Liver (tissue), 9 donors: ENCODE results near the gene DMD. TPM values are rescaled to one million over a fixed set of nuclear protein-coding genes. Genes with fewer than 3 reads are reported as not detected.
A peak's percentile ranks its signal among the peaks of the same experiment; 100 is the strongest.

Experiments used
- DNase-seq: peaks from one replicate; pipeline ENCODE4 v3.0.0-alpha.2; 2017; ENCODE audit warnings: low spot score
- H3K27ac ChIP-seq, 2 donors: one replicate each; pipeline ENCODE4 v1.7.0; 2013; ENCODE audit warnings: inconsistent platforms in 2 of 2, low read length in 2 of 2, control low read depth in 1 of 2, low read depth in 1 of 2, mild to moderate bottlenecking in 1 of 2
- H3K27me3 ChIP-seq, 4 donors: one replicate each; pipeline versions ENCODE4 v1.6.1 to v1.7.0; 2013; ENCODE audit warnings: low read length in 3 of 4, inconsistent platforms in 1 of 4, mild to moderate bottlenecking in 1 of 4, moderate library complexity in 1 of 4; ENCODE audit not compliant: control insufficient read depth in 4 of 4, insufficient read depth in 4 of 4
- H3K36me3 ChIP-seq, 4 donors: one replicate each; pipeline versions ENCODE4 v1.6.1 to v1.7.0; 2013; ENCODE audit warnings: low read length in 3 of 4, mild to moderate bottlenecking in 3 of 4, low read depth in 1 of 4, moderate library complexity in 1 of 4; ENCODE audit not compliant: control insufficient read depth in 4 of 4, insufficient read depth in 3 of 4
- H3K4me1 ChIP-seq, 4 donors: one replicate each; pipeline versions ENCODE4 v1.6.1 to v1.7.0; 2013; ENCODE audit warnings: low read length in 3 of 4, mild to moderate bottlenecking in 3 of 4, moderate library complexity in 1 of 4; ENCODE audit not compliant: control insufficient read depth in 4 of 4, insufficient read depth in 4 of 4
- H3K4me3 ChIP-seq, 3 donors: one replicate each; pipeline versions ENCODE4 v1.6.1 to v1.7.0; 2013; ENCODE audit warnings: low read length in 3 of 3, control low read depth in 1 of 3, low read depth in 1 of 3, mild to moderate bottlenecking in 1 of 3
- H3K9ac ChIP-seq, 2 donors: one replicate each; pipeline ENCODE4 v1.7.0; 2013; ENCODE audit warnings: low read length in 2 of 2, mild to moderate bottlenecking in 2 of 2, moderate library complexity in 2 of 2, control low read depth in 1 of 2, low read depth in 1 of 2
- H3K9me3 ChIP-seq, 4 donors: one replicate each; pipeline versions ENCODE4 v1.6.1 to v1.7.0; 2013; ENCODE audit warnings: low read length in 3 of 4; ENCODE audit not compliant: control insufficient read depth in 4 of 4
- ATF3 ChIP-seq: IDR thresholded peaks from 2 replicates; pipeline ENCODE4 v1.6.1; 2016; ENCODE audit warnings: antibody characterized with exemption
- EGR1 ChIP-seq, 2 donors: IDR thresholded peaks; 2 replicates each; pipeline ENCODE4 v1.6.1; 2016 to 2018; ENCODE audit warnings: antibody characterized with exemption in 2 of 2, low read depth in 2 of 2
- FOXA1 ChIP-seq: IDR thresholded peaks from 2 replicates; pipeline ENCODE4 v1.6.1; 2016; ENCODE audit warnings: antibody characterized with exemption
- FOXA2 ChIP-seq: IDR thresholded peaks from 2 replicates; pipeline ENCODE4 v1.6.1; 2016; ENCODE audit warnings: antibody characterized with exemption
- GABPA ChIP-seq, 2 donors: IDR thresholded peaks in 1 of 2; conservative IDR thresholded peaks in 1 of 2; 2 replicates each; pipeline ENCODE4 v1.6.1; 2016; ENCODE audit warnings: antibody characterized with exemption in 2 of 2, mild to moderate bottlenecking in 1 of 2, moderate library complexity in 1 of 2
- HNF4A ChIP-seq, 2 donors: conservative IDR thresholded peaks; 2 replicates each; pipeline ENCODE4 v1.6.1; 2016; ENCODE audit warnings: antibody characterized with exemption in 2 of 2, mild to moderate bottlenecking in 2 of 2
- HNF4G ChIP-seq: IDR thresholded peaks from 2 replicates; pipeline ENCODE4 v1.6.1; 2016; ENCODE audit warnings: antibody characterized with exemption
- JUND ChIP-seq, 2 donors: IDR thresholded peaks; 2 replicates each; pipeline ENCODE4 v1.6.1; 2016; ENCODE audit warnings: antibody characterized with exemption in 2 of 2
- NR2F2 ChIP-seq: IDR thresholded peaks from 2 replicates; pipeline ENCODE4 v1.6.1; 2016; ENCODE audit warnings: antibody characterized with exemption
- RAD21 ChIP-seq, 2 donors: IDR thresholded peaks; 2 replicates each; pipeline ENCODE4 v1.6.1; 2016; ENCODE audit warnings: antibody characterized with exemption in 2 of 2, mild to moderate bottlenecking in 2 of 2
- RXRA ChIP-seq, 2 donors: IDR thresholded peaks; 2 replicates each; pipeline ENCODE4 v1.6.1; 2017 to 2018; ENCODE audit warnings: antibody characterized with exemption in 2 of 2, mild to moderate bottlenecking in 1 of 2
- SP1 ChIP-seq: IDR thresholded peaks from 2 replicates; pipeline ENCODE4 v1.6.1; 2018; ENCODE audit warnings: antibody characterized with exemption, mild to moderate bottlenecking
- TAF1 ChIP-seq: conservative IDR thresholded peaks from 2 replicates; pipeline ENCODE4 v1.6.1; 2016; ENCODE audit warnings: antibody characterized with exemption, mild to moderate bottlenecking
- YY1 ChIP-seq: IDR thresholded peaks from 2 replicates; pipeline ENCODE4 v1.6.1; 2016; ENCODE audit warnings: antibody characterized with exemption, mild to moderate bottlenecking
- WGBS: extraction: QIAGEN DNeasy Blood & Tissue Kit; methylation state at CpG from one replicate; pipeline ENCODE4 v1.1.7; 2013; 5-methylcytosine and 5-hydroxymethylcytosine counted together
- polyA plus RNA-seq, 2 donors: library from polyadenylated mRNA; stranded (reverse) in 1 of 2; unstranded in 1 of 2; fragments of 200-250 nt in 1 of 2; fragments of >200 nt in 1 of 2; fragmentation: Nextera tagmentation in 1 of 2; extraction: Ambion mirVana in 1 of 2; gene quantifications; one replicate each; pipeline versions ENCODE4 v1.2.1 to v1.2.3, GENCODE V29; 2013 to 2015
- total RNA-seq, 2 donors: library from RNA; depleted of rRNA; stranded (reverse); fragments of >200 nt; gene quantifications; one replicate each; pipeline ENCODE4 v1.2.3, GENCODE V29; 2014
- TF ChIP-seq, protein P1 (sequence below): IDR thresholded peaks from 2 replicates; pipeline ENCODE4 v1.6.1; 2016; ENCODE audit warnings: antibody characterized with exemption, mild to moderate bottlenecking
- TF ChIP-seq, protein P2 (sequence below): IDR thresholded peaks from 2 replicates; pipeline ENCODE4 v1.6.1; 2016; ENCODE audit warnings: antibody characterized with exemption
- TF ChIP-seq, protein P3 (sequence below): IDR thresholded peaks from 2 replicates; pipeline ENCODE4 v1.6.1; 2016; ENCODE audit warnings: antibody characterized with exemption
- TF ChIP-seq, protein P4 (sequence below): fragments of 150-350 bp; IDR thresholded peaks from 2 replicates; pipeline ENCODE4 v1.5.1; 2017; ENCODE audit warnings: improper control_type of control experiment, low read depth, low read length; ENCODE audit not compliant: missing input control
- donor health status: healthy.
- donor health status: healthy.
- donor health status: healthy.
- donor health status: healthy.
- donor health status: healthy.

Gene DMD
- total and polyA plus RNA-seq, 4 donors: 14.6 to 61.9 (median 23.9) TPM

DNA sequence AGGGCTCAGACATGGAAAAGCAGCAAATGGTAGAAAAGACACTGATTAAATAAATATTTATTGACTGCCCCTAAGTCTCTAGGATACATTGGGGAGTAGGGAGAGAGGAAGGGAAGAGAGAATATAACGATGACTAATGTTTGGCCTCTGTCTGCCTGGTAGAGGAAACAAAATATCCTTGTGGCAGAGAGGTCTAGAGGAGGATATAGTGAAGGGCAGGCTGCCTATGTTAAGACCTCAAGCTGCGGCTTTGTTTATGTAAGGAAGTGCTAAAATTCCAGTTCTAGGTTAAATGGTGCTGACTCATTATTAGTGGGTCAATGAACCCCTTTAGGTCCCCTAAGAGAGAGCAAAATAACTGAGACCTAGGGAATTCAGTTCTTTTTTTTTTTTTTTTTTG lies 1712.2 kb downstream of the DMD start:
- whole genome bisulfite sequencing: 70% methylated on average over 2 of the region's 2 CpGs
- no peak for DNase-seq

GRCh38 chrX:31497086-31497485 lies 1714.3 kb downstream of the DMD start:
- no peaks in the 10 kb centered on the region for H3K27me3 ChIP-seq
- no peak for DNase-seq
- no peaks in the 10 kb centered on the region for H3K36me3 ChIP-seq
- H3K27ac ChIP-seq: no peak overlapping the region
- no peaks in the 10 kb centered on the region for H3K4me1 ChIP-seq
- no peak overlapping the region for H3K4me3 ChIP-seq
- 86% methylated on average over 3 of the region's 3 CpGs for WGBS
- H3K9me3 ChIP-seq: no peaks in the 10 kb centered on the region
- TF ChIP-seq HNF4A (conservative IDR thresholded peaks at IDR 0.05) (no peak), NR2F2 (no peak), GABPA (IDR thresholded peaks at IDR 0.05 in 1 of 2, conservative IDR thresholded peaks at IDR 0.05 in 1 of 2) (no peak), JUND (IDR thresholded peaks at IDR 0.05) (no peak), RAD21 (IDR thresholded peaks at IDR 0.05) (no peak), ATF3 (no peak), FOXA1 (no peak), HNF4G (no peak), SP1 (no peak), RXRA (IDR thresholded peaks at IDR 0.05) (no peak), TAF1 (no peak), EGR1 (IDR thresholded peaks at IDR 0.05; ENCODE audit: low read depth in 2 of 2) (no peak), FOXA2 (no peak), YY1 (no peak)
- TF ChIP-seq, protein P1, sequence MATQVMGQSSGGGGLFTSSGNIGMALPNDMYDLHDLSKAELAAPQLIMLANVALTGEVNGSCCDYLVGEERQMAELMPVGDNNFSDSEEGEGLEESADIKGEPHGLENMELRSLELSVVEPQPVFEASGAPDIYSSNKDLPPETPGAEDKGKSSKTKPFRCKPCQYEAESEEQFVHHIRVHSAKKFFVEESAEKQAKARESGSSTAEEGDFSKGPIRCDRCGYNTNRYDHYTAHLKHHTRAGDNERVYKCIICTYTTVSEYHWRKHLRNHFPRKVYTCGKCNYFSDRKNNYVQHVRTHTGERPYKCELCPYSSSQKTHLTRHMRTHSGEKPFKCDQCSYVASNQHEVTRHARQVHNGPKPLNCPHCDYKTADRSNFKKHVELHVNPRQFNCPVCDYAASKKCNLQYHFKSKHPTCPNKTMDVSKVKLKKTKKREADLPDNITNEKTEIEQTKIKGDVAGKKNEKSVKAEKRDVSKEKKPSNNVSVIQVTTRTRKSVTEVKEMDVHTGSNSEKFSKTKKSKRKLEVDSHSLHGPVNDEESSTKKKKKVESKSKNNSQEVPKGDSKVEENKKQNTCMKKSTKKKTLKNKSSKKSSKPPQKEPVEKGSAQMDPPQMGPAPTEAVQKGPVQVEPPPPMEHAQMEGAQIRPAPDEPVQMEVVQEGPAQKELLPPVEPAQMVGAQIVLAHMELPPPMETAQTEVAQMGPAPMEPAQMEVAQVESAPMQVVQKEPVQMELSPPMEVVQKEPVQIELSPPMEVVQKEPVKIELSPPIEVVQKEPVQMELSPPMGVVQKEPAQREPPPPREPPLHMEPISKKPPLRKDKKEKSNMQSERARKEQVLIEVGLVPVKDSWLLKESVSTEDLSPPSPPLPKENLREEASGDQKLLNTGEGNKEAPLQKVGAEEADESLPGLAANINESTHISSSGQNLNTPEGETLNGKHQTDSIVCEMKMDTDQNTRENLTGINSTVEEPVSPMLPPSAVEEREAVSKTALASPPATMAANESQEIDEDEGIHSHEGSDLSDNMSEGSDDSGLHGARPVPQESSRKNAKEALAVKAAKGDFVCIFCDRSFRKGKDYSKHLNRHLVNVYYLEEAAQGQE: no peak
- TF ChIP-seq, protein P2, sequence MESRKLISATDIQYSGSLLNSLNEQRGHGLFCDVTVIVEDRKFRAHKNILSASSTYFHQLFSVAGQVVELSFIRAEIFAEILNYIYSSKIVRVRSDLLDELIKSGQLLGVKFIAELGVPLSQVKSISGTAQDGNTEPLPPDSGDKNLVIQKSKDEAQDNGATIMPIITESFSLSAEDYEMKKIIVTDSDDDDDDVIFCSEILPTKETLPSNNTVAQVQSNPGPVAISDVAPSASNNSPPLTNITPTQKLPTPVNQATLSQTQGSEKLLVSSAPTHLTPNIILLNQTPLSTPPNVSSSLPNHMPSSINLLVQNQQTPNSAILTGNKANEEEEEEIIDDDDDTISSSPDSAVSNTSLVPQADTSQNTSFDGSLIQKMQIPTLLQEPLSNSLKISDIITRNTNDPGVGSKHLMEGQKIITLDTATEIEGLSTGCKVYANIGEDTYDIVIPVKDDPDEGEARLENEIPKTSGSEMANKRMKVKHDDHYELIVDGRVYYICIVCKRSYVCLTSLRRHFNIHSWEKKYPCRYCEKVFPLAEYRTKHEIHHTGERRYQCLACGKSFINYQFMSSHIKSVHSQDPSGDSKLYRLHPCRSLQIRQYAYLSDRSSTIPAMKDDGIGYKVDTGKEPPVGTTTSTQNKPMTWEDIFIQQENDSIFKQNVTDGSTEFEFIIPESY: no peak
- TF ChIP-seq, protein P3, sequence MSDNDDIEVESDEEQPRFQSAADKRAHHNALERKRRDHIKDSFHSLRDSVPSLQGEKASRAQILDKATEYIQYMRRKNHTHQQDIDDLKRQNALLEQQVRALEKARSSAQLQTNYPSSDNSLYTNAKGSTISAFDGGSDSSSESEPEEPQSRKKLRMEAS: no peak
- TF ChIP-seq, protein P4, sequence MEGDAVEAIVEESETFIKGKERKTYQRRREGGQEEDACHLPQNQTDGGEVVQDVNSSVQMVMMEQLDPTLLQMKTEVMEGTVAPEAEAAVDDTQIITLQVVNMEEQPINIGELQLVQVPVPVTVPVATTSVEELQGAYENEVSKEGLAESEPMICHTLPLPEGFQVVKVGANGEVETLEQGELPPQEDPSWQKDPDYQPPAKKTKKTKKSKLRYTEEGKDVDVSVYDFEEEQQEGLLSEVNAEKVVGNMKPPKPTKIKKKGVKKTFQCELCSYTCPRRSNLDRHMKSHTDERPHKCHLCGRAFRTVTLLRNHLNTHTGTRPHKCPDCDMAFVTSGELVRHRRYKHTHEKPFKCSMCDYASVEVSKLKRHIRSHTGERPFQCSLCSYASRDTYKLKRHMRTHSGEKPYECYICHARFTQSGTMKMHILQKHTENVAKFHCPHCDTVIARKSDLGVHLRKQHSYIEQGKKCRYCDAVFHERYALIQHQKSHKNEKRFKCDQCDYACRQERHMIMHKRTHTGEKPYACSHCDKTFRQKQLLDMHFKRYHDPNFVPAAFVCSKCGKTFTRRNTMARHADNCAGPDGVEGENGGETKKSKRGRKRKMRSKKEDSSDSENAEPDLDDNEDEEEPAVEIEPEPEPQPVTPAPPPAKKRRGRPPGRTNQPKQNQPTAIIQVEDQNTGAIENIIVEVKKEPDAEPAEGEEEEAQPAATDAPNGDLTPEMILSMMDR: no peak
- no peak overlapping the region for H3K9ac ChIP-seq

More for the DNA sequence above, 1712.2 kb downstream of the DMD start:
- H3K4me1 ChIP-seq: no peaks in the 10 kb centered on the region
- H3K9me3 ChIP-seq: no peaks in the 10 kb centered on the region
- no peak overlapping the region for H3K27ac ChIP-seq
- H3K27me3 ChIP-seq: no peaks in the 10 kb centered on the region
- peak in 1 of 2 donors; percentile 30 for TF ChIP-seq RXRA (IDR thresholded peaks at IDR 0.05)
- TF ChIP-seq FOXA2: no peak
- H3K4me3 ChIP-seq: no peak overlapping the region
- no peaks in the 10 kb centered on the region for H3K36me3 ChIP-seq
- no peak overlapping the region for H3K9ac ChIP-seq
